OCI-LY3 (cell line): ENCODE data around the gene TCF12.

Experiments used
- CTCF ChIP-seq: fragments of 200-600, 300-600 bp; sonication (generic); IDR thresholded peaks from 2 replicates; pipeline ENCODE4 v1.5.1; 2014; ENCODE audit warnings: antibody characterized with exemption, low read length, low read depth
- EZH2phosphoT487 ChIP-seq: fragments of 200-600 bp; shearing (Covaris generic); IDR thresholded peaks from 2 replicates; pipeline ENCODE4 v1.6.1; 2018; ENCODE audit warnings: antibody characterized with exemption, mixed run types, low read depth

GRCh38 chr15:57190208-57190607, 271.8 kb downstream of the TCF12 start:
- no peak for TF ChIP-seq CTCF
- no peak for TF ChIP-seq EZH2phosphoT487
